DND-41 (cell line): Measurements from ENCODE around the gene CFLAR.
A peak's percentile ranks its signal among the peaks of the same experiment; 100 is the strongest.

Source experiments
- ATAC-seq: fragments of 200-7000 bp; cut with Tn5 transposase; 3 replicates; pipeline ENCODE4 v1.9.1; 2021; ENCODE audit warnings: low read depth; ENCODE audit not compliant: insufficient read depth
- DNase-seq: peaks from one replicate; pipeline ENCODE4 v3.0.0-alpha.2; 2020
- H2AFZ ChIP-seq: 2 replicates; pipeline ENCODE4 v1.6.0; 2012; ENCODE audit warnings: low read depth, low read length
- H3K27ac ChIP-seq: 2 replicates; pipeline ENCODE4 v1.5.1; 2012; ENCODE audit warnings: low read length, inconsistent platforms
- H3K27me3 ChIP-seq: fragments of 200-600 bp; sonication (generic); 2 replicates; pipeline ENCODE4 v1.6.0; 2012; ENCODE audit warnings: low read length, mild to moderate bottlenecking, inconsistent platforms; ENCODE audit not compliant: insufficient read depth, poor library complexity
- H3K36me3 ChIP-seq: 2 replicates; pipeline ENCODE4 v1.5.1; 2012; ENCODE audit warnings: low read length, inconsistent platforms; ENCODE audit not compliant: insufficient read depth
- H3K4me1 ChIP-seq: 2 replicates; pipeline ENCODE4 v1.5.1; 2012; ENCODE audit warnings: mild to moderate bottlenecking, low read length; ENCODE audit not compliant: insufficient read depth
- H3K4me2 ChIP-seq: 2 replicates; pipeline ENCODE4 v1.6.0; 2012; ENCODE audit warnings: mild to moderate bottlenecking, moderate library complexity, low read length, inconsistent platforms; ENCODE audit not compliant: insufficient read depth
- H3K4me3 ChIP-seq, 2 experiments: fragments of 200-600 bp in 1 of 2; shearing (Covaris generic) in 1 of 2; 2 replicates each; pipeline ENCODE4 v1.5.1; 2012 to 2016; ENCODE audit warnings: inconsistent platforms in 2 of 2, low read length in 2 of 2, mild to moderate bottlenecking in 2 of 2, low read depth in 1 of 2, moderate library complexity in 1 of 2
- H3K79me2 ChIP-seq: 2 replicates; pipeline ENCODE4 v1.6.0; 2012; ENCODE audit warnings: low read length, inconsistent platforms; ENCODE audit not compliant: insufficient read depth
- H3K9ac ChIP-seq: 2 replicates; pipeline ENCODE4 v1.6.0; 2012; ENCODE audit warnings: low read depth, mild to moderate bottlenecking, inconsistent platforms, low read length, moderate library complexity
- H3K9me3 ChIP-seq: 2 replicates; pipeline ENCODE4 v1.5.1; 2012; ENCODE audit warnings: low read length, moderate library complexity, mild to moderate bottlenecking, inconsistent platforms; ENCODE audit not compliant: insufficient read depth, severe bottlenecking
- H4K20me1 ChIP-seq: 2 replicates; pipeline ENCODE4 v1.6.0; 2012; ENCODE audit warnings: low read length; ENCODE audit not compliant: insufficient read depth
- EZH2 ChIP-seq: IDR thresholded peaks from 3 replicates; pipeline ENCODE4 v1.6.1; 2012; ENCODE audit warnings: borderline replicate concordance, low read depth, mild to moderate bottlenecking, moderate library complexity, low read length, inconsistent platforms; ENCODE audit not compliant: severe bottlenecking
- TF ChIP-seq, protein P1 (sequence below): IDR thresholded peaks from 2 replicates; pipeline ENCODE4 v1.5.1; 2012; ENCODE audit warnings: borderline replicate concordance, low read length, moderate library complexity, mild to moderate bottlenecking; ENCODE audit not compliant: poor library complexity, severe bottlenecking; ENCODE audit errors: extremely low read depth

Gene CFLAR

DNA sequence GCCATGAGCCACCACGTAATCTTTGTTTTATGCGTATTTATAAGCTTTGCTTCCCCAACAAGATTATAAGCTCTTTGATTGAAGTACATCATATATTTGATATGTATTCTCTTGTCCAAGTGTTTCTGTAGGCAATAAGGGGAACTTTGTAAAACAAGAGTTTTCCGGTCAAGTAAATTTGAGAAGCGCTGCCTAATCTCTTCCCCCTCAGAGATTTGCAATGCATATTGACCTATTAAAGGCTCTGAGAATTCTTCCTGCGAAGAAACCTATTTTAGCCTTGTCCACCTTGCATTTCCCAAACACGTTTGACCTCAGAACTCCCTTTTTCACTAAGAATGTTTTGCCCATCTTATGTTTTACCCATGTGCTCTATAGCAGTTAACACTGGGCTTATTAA, 40.1 kb downstream of the CFLAR start:
- no peak overlapping the region for H3K4me2 ChIP-seq
- ATAC-seq (no peak), DNase-seq (no peak)
- no peak overlapping the region for H3K9ac ChIP-seq
- no peaks in the 10 kb centered on the region for H3K79me2 ChIP-seq
- H2AFZ ChIP-seq, result no peak overlapping the region
- H3K27me3 ChIP-seq, result no peaks in the 10 kb centered on the region
- no peak overlapping the region for H3K27ac ChIP-seq
- TF ChIP-seq, protein P1, sequence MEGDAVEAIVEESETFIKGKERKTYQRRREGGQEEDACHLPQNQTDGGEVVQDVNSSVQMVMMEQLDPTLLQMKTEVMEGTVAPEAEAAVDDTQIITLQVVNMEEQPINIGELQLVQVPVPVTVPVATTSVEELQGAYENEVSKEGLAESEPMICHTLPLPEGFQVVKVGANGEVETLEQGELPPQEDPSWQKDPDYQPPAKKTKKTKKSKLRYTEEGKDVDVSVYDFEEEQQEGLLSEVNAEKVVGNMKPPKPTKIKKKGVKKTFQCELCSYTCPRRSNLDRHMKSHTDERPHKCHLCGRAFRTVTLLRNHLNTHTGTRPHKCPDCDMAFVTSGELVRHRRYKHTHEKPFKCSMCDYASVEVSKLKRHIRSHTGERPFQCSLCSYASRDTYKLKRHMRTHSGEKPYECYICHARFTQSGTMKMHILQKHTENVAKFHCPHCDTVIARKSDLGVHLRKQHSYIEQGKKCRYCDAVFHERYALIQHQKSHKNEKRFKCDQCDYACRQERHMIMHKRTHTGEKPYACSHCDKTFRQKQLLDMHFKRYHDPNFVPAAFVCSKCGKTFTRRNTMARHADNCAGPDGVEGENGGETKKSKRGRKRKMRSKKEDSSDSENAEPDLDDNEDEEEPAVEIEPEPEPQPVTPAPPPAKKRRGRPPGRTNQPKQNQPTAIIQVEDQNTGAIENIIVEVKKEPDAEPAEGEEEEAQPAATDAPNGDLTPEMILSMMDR, result no peak
- TF ChIP-seq EZH2, result no peak
- no peaks in the 10 kb centered on the region for H3K9me3 ChIP-seq
- H3K36me3 ChIP-seq, result peaks cover 27% of the 10 kb centered on the region
- H3K4me1 ChIP-seq, result peaks cover 13% of the 10 kb centered on the region
- H3K4me3 ChIP-seq, result no peak overlapping the region
- no peaks in the 10 kb centered on the region for H4K20me1 ChIP-seq

DNA sequence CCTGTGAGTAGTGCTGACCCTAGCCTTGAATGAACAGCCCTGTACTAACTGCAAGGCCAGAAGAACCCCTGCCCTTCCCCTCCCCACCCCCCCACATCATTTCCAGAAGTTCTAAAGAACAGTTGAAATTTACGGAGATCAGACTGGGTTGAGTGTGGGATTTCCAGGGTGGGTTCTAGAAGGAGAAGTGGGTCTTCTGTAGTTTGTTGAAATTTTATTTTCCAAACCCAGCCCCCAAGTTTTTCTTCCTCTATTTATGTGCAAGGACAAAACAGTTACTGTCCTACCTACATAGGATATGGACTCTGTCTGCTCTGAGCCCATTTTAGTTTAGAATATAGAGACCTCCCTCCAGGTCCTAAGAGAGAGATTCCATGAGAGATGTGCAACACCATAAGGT, 40.7 kb downstream of the CFLAR start:
- Histone ChIP-seq H3K9ac (no peak overlapping the region), H3K4me1 (peaks cover 13% of the 10 kb centered on the region), H3K4me3 (no peak overlapping the region), H4K20me1 (no peaks in the 10 kb centered on the region), H3K36me3 (peaks cover 27% of the 10 kb centered on the region), H3K9me3 (no peaks in the 10 kb centered on the region), H3K79me2 (no peaks in the 10 kb centered on the region), H3K27me3 (no peaks in the 10 kb centered on the region), H3K27ac (no peak overlapping the region), H3K4me2 (no peak overlapping the region), H2AFZ (no peak overlapping the region)
- no peak for ATAC-seq
- no peak for DNase-seq
- TF ChIP-seq, protein P1, result no peak

DNA sequence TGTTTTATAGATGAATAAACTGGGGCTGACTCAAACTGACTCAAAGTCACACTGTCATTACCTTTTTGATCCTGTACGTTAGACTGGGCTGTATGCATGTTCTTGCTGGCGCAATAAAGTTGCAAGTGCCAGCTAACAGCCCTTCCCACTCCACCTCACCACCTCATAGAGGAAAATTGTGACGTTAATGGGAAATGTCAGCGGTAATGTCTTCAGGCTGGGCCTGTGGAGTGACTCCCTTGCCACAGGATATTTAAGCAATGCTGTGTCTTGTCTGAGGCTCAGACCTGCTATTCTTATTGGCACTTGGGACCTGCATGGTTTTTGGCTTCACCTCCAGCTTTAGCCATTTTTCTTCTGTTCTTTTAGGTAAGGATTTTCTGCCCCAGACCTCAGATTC, 41.7 kb downstream of the CFLAR start:
- Histone ChIP-seq H4K20me1 (no peaks in the 10 kb centered on the region), H3K4me2 (peak overlapping the region; percentile 19; the same call in 1 of the 2 replicates), H3K9ac (0 out of 2 replicates have a peak overlapping the region, but pooled peaks have one; percentile 8), H3K27ac (peak overlapping the region; percentile 49), H2AFZ (peak overlapping the region; percentile 65), H3K4me3 (no peak overlapping the region), H3K4me1 (peaks cover 13% of the 10 kb centered on the region), H3K9me3 (no peaks in the 10 kb centered on the region), H3K79me2 (no peaks in the 10 kb centered on the region), H3K27me3 (no peaks in the 10 kb centered on the region), H3K36me3 (peaks cover 33% of the 10 kb centered on the region)
- TF ChIP-seq, protein P1, result no peak
- TF ChIP-seq EZH2, result no peak
- no peak for DNase-seq
- no peak for ATAC-seq
